Activated CD8-positive, alpha-beta T cell treated with anti-CD3 and anti-CD28 coated beads, Interleukin-2, amount 10 ng/mL, durations not matched to agents 7 days and 5 days (primary cell): ENCODE results near the gene P2RY1. TPM values are rescaled to one million over a fixed set of nuclear protein-coding genes. Genes with fewer than 3 reads are reported as not detected.

Experiments used
- ATAC-seq: fragments of 150-1000 bp; cut with Tn5 transposase; one replicate; pipeline ENCODE4 v1.10.0; 2021; ENCODE audit warnings: moderate library complexity
- CTCF ChIA-PET: fragments of 350-600 bp; sonication (Branson Sonifier 250); formaldehyde crosslinking; loops from one replicate; lab custom pipeline; 2021; ENCODE audit warnings: antibody characterized with exemption; lab: Charles Lee
- POLR2A ChIA-PET: fragments of 350-600 bp; sonication (Branson Sonifier 250); formaldehyde crosslinking; loops from one replicate; lab custom pipeline; 2021; ENCODE audit warnings: antibody characterized with exemption; lab: Charles Lee
- DNase-seq: peaks from one replicate; pipeline ENCODE4 v3.0.0-alpha.2; 2020
- H3K27ac Mint-ChIP-seq: one replicate; pipeline ENCODE4 v1.8.0; 2021; ENCODE audit warnings: mild to moderate bottlenecking, mixed read lengths
- H3K27me3 Mint-ChIP-seq: one replicate; pipeline ENCODE4 v1.8.0; 2021; ENCODE audit warnings: low read depth, mixed read lengths
- H3K36me3 Mint-ChIP-seq: one replicate; pipeline ENCODE4 v1.8.0; 2021; ENCODE audit warnings: low read depth, mixed read lengths
- H3K4me1 Mint-ChIP-seq: one replicate; pipeline ENCODE4 v1.8.0; 2021; ENCODE audit warnings: low read depth, mixed read lengths
- H3K4me3 Mint-ChIP-seq: one replicate; pipeline ENCODE4 v1.8.0; 2021; ENCODE audit warnings: mild to moderate bottlenecking, mixed read lengths
- H3K9me3 Mint-ChIP-seq: one replicate; pipeline ENCODE4 v1.8.0; 2022; ENCODE audit warnings: mixed read lengths; ENCODE audit not compliant: insufficient read depth
- total RNA-seq, 2 experiments: library from RNA; stranded (reverse); gene quantifications; one replicate each; pipeline ENCODE4 v1.2.3, GENCODE V29; 2021

P2RY1 gene
- total RNA-seq, 2 experiments from 2014 or later = 0.37 to 0.44 TPM

DNA sequence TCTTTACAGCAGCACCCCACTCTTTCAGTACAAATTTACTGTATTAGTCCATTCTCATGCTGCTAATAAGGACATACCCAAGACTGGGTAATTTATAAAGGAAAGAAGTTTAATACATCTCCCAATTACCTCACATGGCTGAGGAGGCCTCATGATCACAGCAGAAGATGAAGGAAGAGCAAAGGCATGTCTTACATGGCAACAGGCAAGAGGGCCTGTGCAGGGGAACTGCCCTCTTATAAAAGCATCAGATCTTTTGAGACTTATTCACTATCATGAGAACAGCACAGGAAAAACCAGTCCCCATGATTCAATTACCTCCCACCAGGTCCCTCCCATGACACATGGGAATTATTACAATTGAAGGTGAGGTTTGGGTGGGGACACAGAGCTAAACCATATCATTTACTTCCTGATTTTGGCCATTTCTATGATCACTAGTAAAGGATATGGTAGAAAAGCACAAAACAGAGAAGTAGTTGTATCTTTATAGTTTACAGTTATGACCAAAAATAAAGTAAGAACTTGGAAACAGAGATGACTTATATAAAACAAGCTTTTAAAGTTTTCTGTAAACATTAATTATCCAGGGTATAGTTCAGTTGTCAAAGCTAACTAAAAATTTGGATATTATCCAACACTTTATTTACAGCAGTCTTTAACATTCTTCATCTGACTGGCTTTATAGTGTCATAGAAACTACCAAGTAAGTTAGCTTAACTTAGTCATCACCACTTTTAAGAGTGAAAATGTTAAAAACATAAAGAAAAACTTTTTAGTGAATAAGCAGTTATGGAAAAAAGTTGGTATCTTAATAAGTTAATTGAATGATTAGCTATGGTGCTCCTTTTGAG is 40.2 kb downstream of the P2RY1 start:
- DNase-seq = no peak
- ChIA-PET POLR2A (no interaction called here), CTCF (no interaction called here)
- Mint-ChIP-seq H3K4me3 (no peak overlapping the region), H3K9me3 (no peaks in the 10 kb centered on the region), H3K27ac (no peak overlapping the region), H3K27me3 (peaks cover 3% of the 10 kb centered on the region), H3K36me3 (no peaks in the 10 kb centered on the region), H3K4me1 (no peaks in the 10 kb centered on the region)
- no peak for ATAC-seq

DNA sequence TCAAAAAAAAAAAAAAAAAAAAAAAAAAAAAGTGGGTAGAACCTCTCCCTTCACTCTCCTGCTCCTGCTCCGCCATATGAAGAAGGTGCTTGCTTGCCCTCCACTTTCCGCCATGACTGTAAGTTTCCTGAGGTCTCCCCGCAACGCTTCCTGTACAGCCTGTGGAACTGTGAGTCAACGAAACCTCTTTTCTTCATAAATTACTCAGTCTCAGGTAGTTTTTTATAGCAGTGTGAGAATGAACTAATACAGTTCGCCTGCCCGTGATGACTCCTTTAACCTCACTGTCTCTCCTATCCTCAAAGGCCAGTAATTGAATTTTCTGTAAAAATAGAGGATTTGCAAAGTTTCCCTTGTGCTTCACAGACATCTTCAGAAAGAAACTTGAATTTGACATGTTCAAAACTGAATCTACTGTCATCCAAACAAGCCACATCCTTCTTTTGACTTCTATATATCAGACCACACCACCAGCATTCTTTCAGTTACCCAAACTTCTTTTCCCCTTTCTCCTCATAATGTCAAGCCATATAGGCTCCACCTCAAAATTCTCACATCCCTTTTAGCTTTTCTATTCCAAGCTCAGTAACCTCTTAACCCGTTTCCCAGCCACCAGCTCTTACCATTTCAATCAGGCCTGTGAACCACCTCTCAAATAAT is 44.3 kb downstream of the P2RY1 start:
- no peak for DNase-seq
- no peak for ATAC-seq
- no peak overlapping the region for H3K27ac Mint-ChIP-seq
- CTCF ChIA-PET = no interaction called here
- peaks cover 3% of the 10 kb centered on the region for H3K27me3 Mint-ChIP-seq
- H3K36me3 Mint-ChIP-seq = no peaks in the 10 kb centered on the region
- H3K9me3 Mint-ChIP-seq = no peaks in the 10 kb centered on the region
- no peak overlapping the region for H3K4me3 Mint-ChIP-seq
- no peaks in the 10 kb centered on the region for H3K4me1 Mint-ChIP-seq
- POLR2A ChIA-PET = no interaction called here

DNA sequence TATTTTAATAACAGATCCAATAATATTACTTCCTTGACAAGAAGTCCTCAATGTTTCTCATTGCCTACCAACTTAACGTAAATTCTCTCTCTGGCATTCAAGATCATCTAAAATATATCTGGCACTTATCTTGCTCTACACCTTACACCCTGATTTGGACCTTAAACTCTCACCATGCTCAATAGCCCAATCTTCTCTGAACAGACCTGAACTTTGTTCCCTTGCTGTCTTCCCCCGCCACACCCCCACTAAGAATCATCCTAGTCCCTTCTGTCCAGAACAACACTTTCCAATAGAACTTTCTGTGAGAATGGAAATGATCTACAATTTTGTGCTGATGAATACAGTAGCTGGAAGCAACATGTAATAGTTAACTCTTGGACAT is 44.9 kb downstream of the P2RY1 start:
- Mint-ChIP-seq H3K4me3 (no peak overlapping the region), H3K4me1 (no peaks in the 10 kb centered on the region), H3K36me3 (no peaks in the 10 kb centered on the region), H3K27me3 (peaks cover 3% of the 10 kb centered on the region), H3K9me3 (no peaks in the 10 kb centered on the region), H3K27ac (no peak overlapping the region)
- no peak for DNase-seq
- no peak for ATAC-seq
- POLR2A ChIA-PET = no interaction called here
- CTCF ChIA-PET = no interaction called here

DNA sequence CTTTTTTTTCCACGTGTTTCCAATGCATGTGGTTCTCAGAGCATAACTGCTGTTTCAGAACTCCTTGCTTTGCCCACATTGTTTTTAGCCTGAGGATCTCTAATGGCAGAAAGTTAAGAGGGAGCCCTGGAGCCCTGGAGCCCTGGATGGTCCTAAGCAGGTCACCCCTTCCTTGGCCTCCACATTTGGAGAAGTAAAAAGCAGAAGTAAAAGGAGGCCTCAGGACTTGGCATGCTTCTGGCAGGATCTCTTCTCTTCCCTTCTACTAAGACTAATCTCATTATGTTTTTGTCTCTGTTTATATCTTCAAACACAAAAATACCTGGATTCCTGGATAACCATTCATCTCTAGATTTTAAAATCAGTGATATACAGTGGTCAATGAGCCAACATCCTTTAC is 50.1 kb downstream of the P2RY1 start:
- Mint-ChIP-seq H3K4me1 (no peaks in the 10 kb centered on the region), H3K9me3 (no peaks in the 10 kb centered on the region), H3K27ac (no peak overlapping the region), H3K4me3 (no peak overlapping the region), H3K36me3 (no peaks in the 10 kb centered on the region), H3K27me3 (no peaks in the 10 kb centered on the region)
- ATAC-seq (no peak), DNase-seq (no peak)
- ChIA-PET CTCF (no interaction called here), POLR2A (no interaction called here)
